Loucy (cell line): Measurements from ENCODE around the gene SLC23A3.

ENCODE experiments used
- H2AFZ ChIP-seq: fragments of 200-600 bp; sonication (generic); 2 replicates; pipeline ENCODE4 v1.6.0; 2016; ENCODE audit warnings: antibody characterized with exemption, mild to moderate bottlenecking, low read length, moderate library complexity
- H3F3A ChIP-seq: fragments of 200-600 bp; 2 replicates; pipeline ENCODE4 v1.6.0; 2016; ENCODE audit warnings: antibody characterized with exemption, low read depth, mild to moderate bottlenecking
- H3K27me3 ChIP-seq: fragments of 200-600 bp; sonication (generic); 2 replicates; pipeline ENCODE4 v1.6.1; 2014; ENCODE audit warnings: low read length, mild to moderate bottlenecking; ENCODE audit not compliant: insufficient read depth, poor library complexity, severe bottlenecking
- H3K36me3 ChIP-seq: fragments of 200-600 bp; sonication (generic); 2 replicates; pipeline ENCODE4 v1.6.1; 2016; ENCODE audit warnings: low read length; ENCODE audit not compliant: insufficient read depth
- H3K4me1 ChIP-seq: fragments of 200-600 bp; sonication (generic); 2 replicates; pipeline ENCODE4 v1.5.1; 2014; ENCODE audit warnings: low read length, mild to moderate bottlenecking; ENCODE audit not compliant: insufficient read depth, poor library complexity, severe bottlenecking
- H3K4me2 ChIP-seq: fragments of 200-600 bp; sonication (generic); 2 replicates; pipeline ENCODE4 v1.6.0; 2014; ENCODE audit warnings: antibody characterized with exemption, low read length, low read depth, mild to moderate bottlenecking; ENCODE audit not compliant: poor library complexity, severe bottlenecking
- H3K4me3 ChIP-seq: fragments of 200-600 bp; sonication (generic); 2 replicates; pipeline ENCODE4 v1.5.1; 2014; ENCODE audit warnings: low read length, mild to moderate bottlenecking, mixed read lengths; ENCODE audit not compliant: poor library complexity, severe bottlenecking
- H3K79me2 ChIP-seq: fragments of 200-600 bp; sonication (generic); 2 replicates; pipeline ENCODE4 v1.6.1; 2014; ENCODE audit warnings: low read length; ENCODE audit not compliant: insufficient read depth
- H3K9ac ChIP-seq: fragments of 200-600 bp; sonication (generic); 2 replicates; pipeline ENCODE4 v1.6.0; 2014; ENCODE audit warnings: mild to moderate bottlenecking, low read depth, low read length, moderate library complexity; ENCODE audit not compliant: poor library complexity, severe bottlenecking
- H3K9me2 ChIP-seq: fragments of 200-600 bp; sonication (generic); replicated peaks from 2 replicates; pipeline ENCODE4 v1.6.1; 2016; ENCODE audit warnings: low read depth, low read length, mixed read lengths
- H3K9me3 ChIP-seq: fragments of 200-600 bp; sonication (generic); 2 replicates; pipeline ENCODE4 v1.6.1; 2014; ENCODE audit warnings: mild to moderate bottlenecking, antibody characterized with exemption, low read length, low read depth; ENCODE audit not compliant: insufficient read depth
- H4K20me1 ChIP-seq: fragments of 200-600 bp; sonication (generic); 2 replicates; pipeline ENCODE4 v1.6.0; 2014; ENCODE audit warnings: antibody characterized with exemption, low read length, mild to moderate bottlenecking; ENCODE audit not compliant: insufficient read depth, poor library complexity, severe bottlenecking
- CTCF ChIP-seq: fragments of 200-600 bp; sonication (generic); conservative IDR thresholded peaks from 2 replicates; pipeline ENCODE4 v1.5.1; 2014; ENCODE audit warnings: mild to moderate bottlenecking, antibody characterized with exemption, low read length
- EZH2phosphoT487 ChIP-seq: fragments of 200-600 bp; IDR thresholded peaks from 2 replicates; pipeline ENCODE4 v1.6.1; 2018; ENCODE audit warnings: antibody characterized with exemption, mild to moderate bottlenecking, moderate library complexity, borderline replicate concordance

The SLC23A3 gene

GRCh38 chr2:219131744-219132143, 38.1 kb downstream of the SLC23A3 start:
- no peaks in the 10 kb centered on the region for H3K27me3 ChIP-seq
- no peak overlapping the region for H3K4me3 ChIP-seq
- H3K9me3 ChIP-seq, result no peaks in the 10 kb centered on the region
- H3K79me2 ChIP-seq, result no peaks in the 10 kb centered on the region
- no peaks in the 10 kb centered on the region for H3K9me2 ChIP-seq
- TF ChIP-seq CTCF, result no peak
- no peaks in the 10 kb centered on the region for H3F3A ChIP-seq
- H4K20me1 ChIP-seq, result no peaks in the 10 kb centered on the region
- H3K4me1 ChIP-seq, result peaks cover 4% of the 10 kb centered on the region
- no peak overlapping the region for H3K4me2 ChIP-seq
- no peak overlapping the region for H2AFZ ChIP-seq
- no peak overlapping the region for H3K9ac ChIP-seq
- H3K36me3 ChIP-seq, result no peaks in the 10 kb centered on the region

- Histone ChIP-seq H3K36me3 (no peaks in the 10 kb centered on the region), H3K9me3 (no peaks in the 10 kb centered on the region), H3K9ac (no peak overlapping the region), H3K4me3 (no peak overlapping the region), H4K20me1 (no peaks in the 10 kb centered on the region), H3K4me1 (peaks cover 4% of the 10 kb centered on the region), H2AFZ (no peak overlapping the region), H3F3A (no peaks in the 10 kb centered on the region), H3K79me2 (no peaks in the 10 kb centered on the region), H3K9me2 (no peaks in the 10 kb centered on the region), H3K4me2 (no peak overlapping the region), H3K27me3 (no peaks in the 10 kb centered on the region)
- TF ChIP-seq EZH2phosphoT487 (no peak), CTCF (no peak)
Measured at GRCh38 chr2:219131327-219131726, 38.5 kb downstream of the SLC23A3 start.

GRCh38 chr2:219129589-219129988, 40.2 kb downstream of the SLC23A3 start:
- Histone ChIP-seq H2AFZ (no peak overlapping the region), H3K9ac (no peak overlapping the region), H3K27me3 (no peaks in the 10 kb centered on the region), H3K79me2 (no peaks in the 10 kb centered on the region), H3K9me2 (no peaks in the 10 kb centered on the region), H3K4me1 (peaks cover 8% of the 10 kb centered on the region), H3F3A (no peaks in the 10 kb centered on the region), H3K9me3 (no peaks in the 10 kb centered on the region), H3K36me3 (no peaks in the 10 kb centered on the region), H3K4me2 (no peak overlapping the region), H4K20me1 (no peaks in the 10 kb centered on the region), H3K4me3 (no peak overlapping the region)
- TF ChIP-seq EZH2phosphoT487, result no peak

GRCh38 chr2:219128396-219128795, 41.4 kb downstream of the SLC23A3 start:
- H3K9me2 ChIP-seq, result no peaks in the 10 kb centered on the region
- H3K79me2 ChIP-seq, result no peaks in the 10 kb centered on the region
- H3K36me3 ChIP-seq, result no peaks in the 10 kb centered on the region
- H3K27me3 ChIP-seq, result no peaks in the 10 kb centered on the region
- no peak overlapping the region for H3K4me3 ChIP-seq
- no peak overlapping the region for H3K4me2 ChIP-seq
- peaks cover 16% of the 10 kb centered on the region for H3K4me1 ChIP-seq
- H4K20me1 ChIP-seq, result no peaks in the 10 kb centered on the region
- no peaks in the 10 kb centered on the region for H3K9me3 ChIP-seq
- H2AFZ ChIP-seq, result no peak overlapping the region
- TF ChIP-seq EZH2phosphoT487 (no peak), CTCF (no peak)
- H3K9ac ChIP-seq, result no peak overlapping the region
- H3F3A ChIP-seq, result no peaks in the 10 kb centered on the region
